Glutamatergic neuron (in vitro differentiated cells): ENCODE results near the gene NDP. TPM values are rescaled to one million over a fixed set of nuclear protein-coding genes. Genes with fewer than 3 reads are reported as not detected.

ENCODE experiments used
- DNase-seq: peaks from one replicate; pipeline ENCODE4 v3.0.0; 2022
- H3K27ac Mint-ChIP-seq: one replicate; pipeline ENCODE4 v1.8.0; 2020; ENCODE audit warnings: mild to moderate bottlenecking, mixed read lengths, inconsistent platforms; ENCODE audit not compliant: unreplicated experiment
- H3K27me3 Mint-ChIP-seq: one replicate; pipeline ENCODE4 v1.8.0; 2020; ENCODE audit warnings: mild to moderate bottlenecking, moderate library complexity, mixed read lengths, inconsistent platforms; ENCODE audit not compliant: unreplicated experiment
- H3K36me3 Mint-ChIP-seq: one replicate; pipeline ENCODE4 v1.8.0; 2020; ENCODE audit warnings: mild to moderate bottlenecking, mixed read lengths, inconsistent platforms; ENCODE audit not compliant: unreplicated experiment
- H3K4me1 Mint-ChIP-seq: one replicate; pipeline ENCODE4 v1.8.0; 2020; ENCODE audit warnings: mild to moderate bottlenecking, low read depth, mixed read lengths, inconsistent platforms; ENCODE audit not compliant: unreplicated experiment
- H3K4me3 Mint-ChIP-seq: one replicate; pipeline ENCODE4 v1.8.0; 2020; ENCODE audit warnings: mild to moderate bottlenecking, mixed read lengths, inconsistent platforms; ENCODE audit not compliant: unreplicated experiment
- H3K9me3 Mint-ChIP-seq: one replicate; pipeline ENCODE4 v1.8.0; 2020; ENCODE audit warnings: mild to moderate bottlenecking, moderate library complexity, mixed read lengths, inconsistent platforms; ENCODE audit not compliant: unreplicated experiment
- CTCF ChIP-seq: fragments of 200-600 bp; sonication (generic); IDR thresholded peaks from one replicate; pipeline ENCODE4 v1.5.0; 2021; ENCODE audit not compliant: partially characterized antibody, unreplicated experiment
- total RNA-seq: library from RNA; stranded (reverse); fragmentation: NEBNext Ultra II Directional; extraction: Animal tissue kit (Norgen Biotek cat#: 25700); gene quantifications from one replicate; pipeline ENCODE4 v1.2.1, GENCODE V29; 2021; ENCODE audit not compliant: unreplicated experiment

NDP gene
- total RNA-seq, 1 donor from 2014 or later = not detected

- Mint-ChIP-seq H3K27ac (no peak overlapping the region), H3K4me1 (no peaks in the 10 kb centered on the region), H3K9me3 (no peaks in the 10 kb centered on the region), H3K27me3 (no peaks in the 10 kb centered on the region), H3K36me3 (no peaks in the 10 kb centered on the region), H3K4me3 (no peak overlapping the region)
- no peak for TF ChIP-seq CTCF
- DNase-seq = no peak
These were observed 30.8 kb upstream of the NDP start for GRCh38 chrX:44003975-44004374.

- TF ChIP-seq CTCF = no peak
- Mint-ChIP-seq H3K27ac (no peak overlapping the region), H3K36me3 (no peaks in the 10 kb centered on the region), H3K4me1 (no peaks in the 10 kb centered on the region), H3K27me3 (no peaks in the 10 kb centered on the region), H3K4me3 (no peak overlapping the region), H3K9me3 (no peaks in the 10 kb centered on the region)
- no peak for DNase-seq
These were observed 29.4 kb upstream of the NDP start for GRCh38 chrX:44002567-44002966.

DNA sequence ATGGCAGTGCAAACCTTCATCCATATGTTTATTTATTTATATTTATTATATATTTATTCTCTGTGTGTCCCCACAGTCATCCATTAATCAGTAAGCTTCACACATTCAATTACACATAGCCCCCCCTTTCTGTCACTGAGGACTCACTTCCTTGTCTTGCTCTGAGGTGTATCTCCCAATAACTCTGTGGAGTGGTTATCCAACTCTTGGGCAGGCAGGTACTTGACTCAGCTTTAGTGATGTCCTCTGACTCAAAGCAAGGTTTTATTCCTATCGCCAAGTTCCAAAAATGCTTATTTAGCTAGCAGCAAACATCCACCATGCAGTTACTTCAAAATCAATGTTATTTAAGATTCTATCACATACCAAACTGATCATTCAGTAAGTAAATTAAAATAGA is 25.2 kb upstream of the NDP start:
- Mint-ChIP-seq H3K27ac (no peak overlapping the region), H3K4me3 (no peak overlapping the region), H3K36me3 (no peaks in the 10 kb centered on the region), H3K9me3 (no peaks in the 10 kb centered on the region), H3K4me1 (no peaks in the 10 kb centered on the region), H3K27me3 (no peaks in the 10 kb centered on the region)
- no peak for TF ChIP-seq CTCF
- DNase-seq = no peak

- Mint-ChIP-seq H3K36me3 (no peaks in the 10 kb centered on the region), H3K27ac (no peak overlapping the region), H3K27me3 (no peaks in the 10 kb centered on the region), H3K4me3 (no peak overlapping the region), H3K4me1 (no peaks in the 10 kb centered on the region), H3K9me3 (no peaks in the 10 kb centered on the region)
- TF ChIP-seq CTCF = no peak
- DNase-seq = no peak
These were observed 23.3 kb upstream of the NDP start for GRCh38 chrX:43996491-43996890.

DNA sequence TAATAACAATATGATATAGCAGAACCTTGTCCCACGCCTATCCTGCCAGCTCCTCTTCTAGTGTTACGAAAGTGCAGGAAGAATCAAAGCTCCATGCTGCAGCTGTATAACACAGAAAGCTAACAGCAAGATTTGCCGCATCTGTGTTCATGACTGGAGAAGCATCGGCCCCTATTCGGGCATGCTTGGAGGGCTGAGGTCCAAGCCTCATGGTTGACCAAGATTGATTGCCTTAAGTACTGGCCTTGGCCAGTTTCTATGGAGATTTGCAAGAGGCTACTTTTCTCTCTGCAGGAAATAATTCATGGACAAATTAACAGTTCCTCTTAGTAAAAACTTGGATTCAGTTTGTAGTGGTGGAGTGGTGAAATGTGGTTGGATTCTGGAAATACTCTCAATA is 12.9 kb upstream of the NDP start:
- H3K4me3 Mint-ChIP-seq = no peak overlapping the region
- no peak for DNase-seq
- TF ChIP-seq CTCF = no peak
- no peak overlapping the region for H3K27ac Mint-ChIP-seq
- H3K36me3 Mint-ChIP-seq = no peaks in the 10 kb centered on the region
- no peaks in the 10 kb centered on the region for H3K27me3 Mint-ChIP-seq
- H3K9me3 Mint-ChIP-seq = peaks cover 2% of the 10 kb centered on the region
- no peaks in the 10 kb centered on the region for H3K4me1 Mint-ChIP-seq
